GM23338 (cell line): ENCODE results near the gene CD276. TPM values are rescaled to one million over a fixed set of nuclear protein-coding genes. Genes with fewer than 3 reads are reported as not detected.

Experiments used
- ATAC-seq: fragments of 200-7000 bp; cut with Tn5 transposase; 3 replicates; pipeline ENCODE4 v1.9.1; 2020
- DNase-seq: peaks from one replicate; pipeline ENCODE4 v3.0.0-alpha.2; 2015; ENCODE audit warnings: low spot score
- H2AFZ ChIP-seq: fragments of 200-600 bp; sonication (generic); 2 replicates; pipeline ENCODE4 v1.8.0; 2016; ENCODE audit warnings: antibody characterized with exemption, mild to moderate bottlenecking, moderate library complexity
- H3F3A ChIP-seq: fragments of 200-600 bp; sonication (generic); replicated peaks from 2 replicates; pipeline ENCODE4 v1.8.0; 2017; ENCODE audit warnings: antibody characterized with exemption, mixed run types, low read depth
- H3K27ac ChIP-seq: fragments of 200-600 bp; sonication (generic); 2 replicates; pipeline ENCODE4 v1.6.1; 2016; ENCODE audit warnings: low read depth
- H3K27me3 ChIP-seq: fragments of 200-600 bp; sonication (generic); 2 replicates; pipeline ENCODE4 v1.8.0; 2016; ENCODE audit warnings: mild to moderate bottlenecking, mixed run types, moderate library complexity; ENCODE audit not compliant: insufficient read depth
- H3K36me3 ChIP-seq: fragments of 200-600 bp; sonication (generic); 2 replicates; pipeline ENCODE4 v1.8.0; 2016; ENCODE audit warnings: mild to moderate bottlenecking; ENCODE audit not compliant: insufficient read depth
- H3K4me1 ChIP-seq: fragments of 200-600 bp; sonication (generic); 2 replicates; pipeline ENCODE4 v1.8.0; 2016; ENCODE audit warnings: mild to moderate bottlenecking, moderate library complexity; ENCODE audit not compliant: insufficient read depth
- H3K4me2 ChIP-seq: fragments of 200-600 bp; sonication (generic); 2 replicates; pipeline ENCODE4 v1.7.1; 2017; ENCODE audit warnings: mixed run types
- H3K4me3 ChIP-seq: fragments of 200-600 bp; sonication (generic); 2 replicates; pipeline ENCODE4 v1.6.1; 2016; ENCODE audit warnings: mixed run types
- H3K79me2 ChIP-seq: fragments of 200-600 bp; sonication (generic); replicated peaks from 2 replicates; pipeline ENCODE4 v1.8.0; 2017; ENCODE audit warnings: mild to moderate bottlenecking; ENCODE audit not compliant: insufficient read depth
- H3K9me2 ChIP-seq: fragments of 200-600 bp; sonication (generic); 2 replicates; pipeline ENCODE4 v1.8.0; 2017; ENCODE audit not compliant: insufficient read depth
- H4K20me1 ChIP-seq: fragments of 200-600 bp; sonication (generic); replicated peaks from 2 replicates; pipeline ENCODE4 v1.8.0; 2017; ENCODE audit warnings: mild to moderate bottlenecking; ENCODE audit not compliant: insufficient read depth
- H3K27ac Mint-ChIP-seq: 2 replicates; pipeline ENCODE4 v1.8.0; 2020; ENCODE audit warnings: inconsistent platforms, mild to moderate bottlenecking, moderate library complexity, mixed read lengths
- H3K27me3 Mint-ChIP-seq: 3 replicates; pipeline ENCODE4 v1.8.0; 2022; ENCODE audit warnings: low read depth, mild to moderate bottlenecking, moderate library complexity, mixed read lengths, inconsistent platforms; ENCODE audit not compliant: insufficient read depth, poor library complexity
- H3K36me3 Mint-ChIP-seq: 3 replicates; pipeline ENCODE4 v1.8.0; 2021; ENCODE audit warnings: low read depth, mild to moderate bottlenecking, inconsistent platforms, moderate library complexity, mixed read lengths
- H3K4me1 Mint-ChIP-seq: 3 replicates; pipeline ENCODE4 v1.8.0; 2020; ENCODE audit warnings: mild to moderate bottlenecking, inconsistent platforms, mixed read lengths
- H3K4me3 Mint-ChIP-seq: 3 replicates; pipeline ENCODE4 v1.8.0; 2021; ENCODE audit warnings: moderate library complexity, mild to moderate bottlenecking, inconsistent platforms, mixed read lengths
- H3K9me3 Mint-ChIP-seq: 3 replicates; pipeline ENCODE4 v1.8.0; 2020; ENCODE audit warnings: moderate library complexity, mild to moderate bottlenecking, inconsistent platforms, mixed read lengths
- CREB1 ChIP-seq: fragments of 250-450 bp; sonication (Bioruptor Pico); IDR thresholded peaks from 2 replicates; pipeline ENCODE4 v1.5.0; 2020; ENCODE audit warnings: low read depth, mild to moderate bottlenecking, moderate library complexity
- EZH2phosphoT487 ChIP-seq: fragments of 200-600 bp; sonication (generic); IDR thresholded peaks from one replicate; pipeline ENCODE4 v1.8.1; 2018; ENCODE audit warnings: antibody characterized with exemption; ENCODE audit not compliant: unreplicated experiment
- ZNF114 ChIP-seq: fragments of 250-450 bp; sonication (Bioruptor Pico); IDR thresholded peaks from 2 replicates; pipeline ENCODE4 v1.5.0; 2020; ENCODE audit warnings: mild to moderate bottlenecking, moderate library complexity
- polyA plus RNA-seq: library from polyadenylated mRNA; unstranded; fragments of >200 nt; fragmentation: Nextera tagmentation; extraction: Ambion mirVana; gene quantifications from 2 replicates; pipeline ENCODE4 v1.2.1, GENCODE V29; 2016
- total RNA-seq: library from RNA; depleted of rRNA; stranded (reverse); fragments of >200 nt; shearing (Covaris generic); gene quantifications from 2 replicates; pipeline ENCODE4 v1.2.3, GENCODE V29; 2014
- TF ChIP-seq, protein P1 (sequence below): fragments of 250-450 bp; sonication (Bioruptor Pico); IDR thresholded peaks from 2 replicates; pipeline ENCODE4 v1.5.0; 2020; ENCODE audit warnings: mild to moderate bottlenecking, moderate library complexity
- TF ChIP-seq, protein P2 (sequence below): IDR thresholded peaks from 2 replicates; pipeline ENCODE4 v1.6.1; 2016; ENCODE audit warnings: antibody characterized with exemption
- TF ChIP-seq, protein P3 (sequence below), 2 experiments: fragments of 200-600 bp in 1 of 2; sonication (generic) in 1 of 2; conservative IDR thresholded peaks; 2 replicates each; pipeline versions ENCODE4 v1.5.1 to v1.6.1; 2016 to 2017; ENCODE audit warnings: antibody characterized with exemption in 2 of 2, low read depth in 2 of 2, mild to moderate bottlenecking in 2 of 2, moderate library complexity in 1 of 2

CD276 gene
- total and polyA plus RNA-seq, 2 experiments from 2014 or later, result 60.9 to 158 TPM

DNA sequence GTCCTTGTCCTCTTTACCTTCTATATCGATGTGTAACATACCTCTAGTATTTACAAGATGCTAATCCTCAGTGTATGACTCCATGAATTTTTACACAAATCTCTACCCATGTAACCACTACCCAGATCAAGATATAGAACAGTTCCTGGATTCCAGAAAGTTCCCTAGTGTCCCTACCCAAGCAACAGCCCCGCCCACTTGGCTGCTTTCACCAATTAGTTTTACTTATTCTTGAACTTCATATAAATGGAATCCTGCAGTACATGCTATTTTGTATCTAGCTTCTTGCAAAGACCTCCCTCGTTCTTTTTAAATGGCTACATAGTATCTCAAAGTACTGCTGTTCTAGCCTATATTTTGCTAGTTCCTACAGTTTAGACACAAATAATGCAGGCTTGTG, 33.0 kb downstream of the CD276 start (continued):
- TF ChIP-seq, protein P1, sequence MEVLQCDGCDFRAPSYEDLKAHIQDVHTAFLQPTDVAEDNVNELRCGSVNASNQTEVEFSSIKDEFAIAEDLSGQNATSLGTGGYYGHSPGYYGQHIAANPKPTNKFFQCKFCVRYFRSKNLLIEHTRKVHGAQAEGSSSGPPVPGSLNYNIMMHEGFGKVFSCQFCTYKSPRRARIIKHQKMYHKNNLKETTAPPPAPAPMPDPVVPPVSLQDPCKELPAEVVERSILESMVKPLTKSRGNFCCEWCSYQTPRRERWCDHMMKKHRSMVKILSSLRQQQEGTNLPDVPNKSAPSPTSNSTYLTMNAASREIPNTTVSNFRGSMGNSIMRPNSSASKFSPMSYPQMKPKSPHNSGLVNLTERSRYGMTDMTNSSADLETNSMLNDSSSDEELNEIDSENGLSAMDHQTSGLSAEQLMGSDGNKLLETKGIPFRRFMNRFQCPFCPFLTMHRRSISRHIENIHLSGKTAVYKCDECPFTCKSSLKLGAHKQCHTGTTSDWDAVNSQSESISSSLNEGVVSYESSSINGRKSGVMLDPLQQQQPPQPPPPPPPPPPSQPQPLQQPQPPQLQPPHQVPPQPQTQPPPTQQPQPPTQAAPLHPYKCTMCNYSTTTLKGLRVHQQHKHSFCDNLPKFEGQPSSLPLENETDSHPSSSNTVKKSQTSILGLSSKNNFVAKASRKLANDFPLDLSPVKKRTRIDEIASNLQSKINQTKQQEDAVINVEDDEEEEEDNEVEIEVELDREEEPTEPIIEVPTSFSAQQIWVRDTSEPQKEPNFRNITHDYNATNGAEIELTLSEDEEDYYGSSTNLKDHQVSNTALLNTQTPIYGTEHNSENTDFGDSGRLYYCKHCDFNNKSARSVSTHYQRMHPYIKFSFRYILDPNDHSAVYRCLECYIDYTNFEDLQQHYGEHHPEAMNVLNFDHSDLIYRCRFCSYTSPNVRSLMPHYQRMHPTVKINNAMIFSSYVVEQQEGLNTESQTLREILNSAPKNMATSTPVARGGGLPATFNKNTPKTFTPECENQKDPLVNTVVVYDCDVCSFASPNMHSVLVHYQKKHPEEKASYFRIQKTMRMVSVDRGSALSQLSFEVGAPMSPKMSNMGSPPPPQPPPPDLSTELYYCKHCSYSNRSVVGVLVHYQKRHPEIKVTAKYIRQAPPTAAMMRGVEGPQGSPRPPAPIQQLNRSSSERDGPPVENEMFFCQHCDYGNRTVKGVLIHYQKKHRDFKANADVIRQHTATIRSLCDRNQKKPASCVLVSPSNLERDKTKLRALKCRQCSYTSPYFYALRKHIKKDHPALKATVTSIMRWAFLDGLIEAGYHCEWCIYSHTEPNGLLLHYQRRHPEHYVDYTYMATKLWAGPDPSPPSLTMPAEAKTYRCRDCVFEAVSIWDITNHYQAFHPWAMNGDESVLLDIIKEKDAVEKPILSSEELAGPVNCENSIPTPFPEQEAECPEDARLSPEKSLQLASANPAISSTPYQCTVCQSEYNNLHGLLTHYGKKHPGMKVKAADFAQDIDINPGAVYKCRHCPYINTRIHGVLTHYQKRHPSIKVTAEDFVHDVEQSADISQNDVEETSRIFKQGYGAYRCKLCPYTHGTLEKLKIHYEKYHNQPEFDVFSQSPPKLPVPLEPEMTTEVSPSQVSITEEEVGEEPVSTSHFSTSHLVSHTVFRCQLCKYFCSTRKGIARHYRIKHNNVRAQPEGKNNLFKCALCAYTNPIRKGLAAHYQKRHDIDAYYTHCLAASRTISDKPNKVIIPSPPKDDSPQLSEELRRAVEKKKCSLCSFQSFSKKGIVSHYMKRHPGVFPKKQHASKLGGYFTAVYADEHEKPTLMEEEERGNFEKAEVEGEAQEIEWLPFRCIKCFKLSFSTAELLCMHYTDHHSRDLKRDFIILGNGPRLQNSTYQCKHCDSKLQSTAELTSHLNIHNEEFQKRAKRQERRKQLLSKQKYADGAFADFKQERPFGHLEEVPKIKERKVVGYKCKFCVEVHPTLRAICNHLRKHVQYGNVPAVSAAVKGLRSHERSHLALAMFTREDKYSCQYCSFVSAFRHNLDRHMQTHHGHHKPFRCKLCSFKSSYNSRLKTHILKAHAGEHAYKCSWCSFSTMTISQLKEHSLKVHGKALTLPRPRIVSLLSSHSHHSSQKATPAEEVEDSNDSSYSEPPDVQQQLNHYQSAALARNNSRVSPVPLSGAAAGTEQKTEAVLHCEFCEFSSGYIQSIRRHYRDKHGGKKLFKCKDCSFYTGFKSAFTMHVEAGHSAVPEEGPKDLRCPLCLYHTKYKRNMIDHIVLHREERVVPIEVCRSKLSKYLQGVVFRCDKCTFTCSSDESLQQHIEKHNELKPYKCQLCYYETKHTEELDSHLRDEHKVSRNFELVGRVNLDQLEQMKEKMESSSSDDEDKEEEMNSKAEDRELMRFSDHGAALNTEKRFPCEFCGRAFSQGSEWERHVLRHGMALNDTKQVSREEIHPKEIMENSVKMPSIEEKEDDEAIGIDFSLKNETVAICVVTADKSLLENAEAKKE (CRISPR knock-in tag), result no peak
- no peak for TF ChIP-seq EZH2phosphoT487
- TF ChIP-seq, protein P2, sequence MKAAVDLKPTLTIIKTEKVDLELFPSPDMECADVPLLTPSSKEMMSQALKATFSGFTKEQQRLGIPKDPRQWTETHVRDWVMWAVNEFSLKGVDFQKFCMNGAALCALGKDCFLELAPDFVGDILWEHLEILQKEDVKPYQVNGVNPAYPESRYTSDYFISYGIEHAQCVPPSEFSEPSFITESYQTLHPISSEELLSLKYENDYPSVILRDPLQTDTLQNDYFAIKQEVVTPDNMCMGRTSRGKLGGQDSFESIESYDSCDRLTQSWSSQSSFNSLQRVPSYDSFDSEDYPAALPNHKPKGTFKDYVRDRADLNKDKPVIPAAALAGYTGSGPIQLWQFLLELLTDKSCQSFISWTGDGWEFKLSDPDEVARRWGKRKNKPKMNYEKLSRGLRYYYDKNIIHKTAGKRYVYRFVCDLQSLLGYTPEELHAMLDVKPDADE, result no peak
- no peak for TF ChIP-seq CREB1 (CRISPR knock-in tag)

DNA sequence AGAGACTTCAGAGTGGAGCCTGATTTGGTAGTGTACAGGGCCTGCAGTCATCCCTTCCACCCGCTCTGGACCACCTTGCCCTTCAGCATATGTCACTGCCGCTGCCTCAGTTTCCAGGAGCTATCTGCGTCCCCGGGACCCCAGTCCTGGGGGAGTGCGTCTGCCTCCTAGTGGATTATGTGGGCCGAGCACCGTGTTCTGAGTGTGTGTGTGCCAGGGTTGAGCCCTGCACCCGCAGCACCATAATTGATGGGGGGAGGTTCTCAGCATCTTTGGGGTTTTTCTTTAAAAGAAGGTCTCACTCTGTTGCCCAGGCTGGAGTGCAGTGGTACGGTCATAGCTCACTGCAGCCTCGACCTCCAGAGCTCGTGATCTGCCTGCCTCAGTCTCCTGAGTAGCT, 33.6 kb downstream of the CD276 start:
- H3F3A ChIP-seq, result no peaks in the 10 kb centered on the region
- H3K79me2 ChIP-seq, result no peaks in the 10 kb centered on the region
- H3K4me1 ChIP-seq, result no peaks in the 10 kb centered on the region
- no peaks in the 10 kb centered on the region for H3K36me3 ChIP-seq
- no peaks in the 10 kb centered on the region for H3K9me2 ChIP-seq
- H3K4me2 ChIP-seq, result no peak overlapping the region
- no peak overlapping the region for H2AFZ ChIP-seq
- H3K27me3 Mint-ChIP-seq, result peaks cover 5% of the 10 kb centered on the region
- 0 out of 2 replicates have a peak, but pooled peaks cover 2% of the 10 kb centered on the region for H4K20me1 ChIP-seq
- H3K9me3 Mint-ChIP-seq, result no peaks in the 10 kb centered on the region
- no peaks in the 10 kb centered on the region for H3K27me3 ChIP-seq
- peaks cover 21% of the 10 kb centered on the region for H3K36me3 Mint-ChIP-seq
- no peak overlapping the region for H3K27ac Mint-ChIP-seq
- H3K4me3 Mint-ChIP-seq, result no peak overlapping the region
- no peak overlapping the region for H3K27ac ChIP-seq
- H3K4me3 ChIP-seq, result no peak overlapping the region
- peak; percentile 74 for ATAC-seq
- peaks cover 11% of the 10 kb centered on the region for H3K4me1 Mint-ChIP-seq
- DNase-seq, result peak; percentile 63
- TF ChIP-seq ZNF114 (CRISPR knock-in tag), result no peak
- TF ChIP-seq, protein P3, sequence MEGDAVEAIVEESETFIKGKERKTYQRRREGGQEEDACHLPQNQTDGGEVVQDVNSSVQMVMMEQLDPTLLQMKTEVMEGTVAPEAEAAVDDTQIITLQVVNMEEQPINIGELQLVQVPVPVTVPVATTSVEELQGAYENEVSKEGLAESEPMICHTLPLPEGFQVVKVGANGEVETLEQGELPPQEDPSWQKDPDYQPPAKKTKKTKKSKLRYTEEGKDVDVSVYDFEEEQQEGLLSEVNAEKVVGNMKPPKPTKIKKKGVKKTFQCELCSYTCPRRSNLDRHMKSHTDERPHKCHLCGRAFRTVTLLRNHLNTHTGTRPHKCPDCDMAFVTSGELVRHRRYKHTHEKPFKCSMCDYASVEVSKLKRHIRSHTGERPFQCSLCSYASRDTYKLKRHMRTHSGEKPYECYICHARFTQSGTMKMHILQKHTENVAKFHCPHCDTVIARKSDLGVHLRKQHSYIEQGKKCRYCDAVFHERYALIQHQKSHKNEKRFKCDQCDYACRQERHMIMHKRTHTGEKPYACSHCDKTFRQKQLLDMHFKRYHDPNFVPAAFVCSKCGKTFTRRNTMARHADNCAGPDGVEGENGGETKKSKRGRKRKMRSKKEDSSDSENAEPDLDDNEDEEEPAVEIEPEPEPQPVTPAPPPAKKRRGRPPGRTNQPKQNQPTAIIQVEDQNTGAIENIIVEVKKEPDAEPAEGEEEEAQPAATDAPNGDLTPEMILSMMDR (conservative IDR thresholded peaks at IDR 0.05; ENCODE audit: low read depth in 2 of 2), result peak; percentile 72 to 81
